Activated naive CD4-positive, alpha-beta T cell treated with anti-CD3 and anti-CD28 coated beads, Interleukin-2, amount 10 ng/mL, durations not matched to agents 7 days and 5 days (primary cell): Measurements from ENCODE around the gene RAPGEF4.

Source experiments
- CTCF ChIA-PET: fragments of 350-600 bp; sonication (Branson Sonifier 250); formaldehyde crosslinking; loops from one replicate; lab custom pipeline; 2021; ENCODE audit warnings: antibody characterized with exemption; lab: Charles Lee
- DNase-seq: peaks from one replicate; pipeline ENCODE4 v3.0.0-alpha.2; 2020
- H3K27ac Mint-ChIP-seq: one replicate; pipeline ENCODE4 v1.8.0; 2021; ENCODE audit warnings: mild to moderate bottlenecking, moderate library complexity, mixed read lengths
- H3K27me3 Mint-ChIP-seq: one replicate; pipeline ENCODE4 v1.8.0; 2021; ENCODE audit warnings: mild to moderate bottlenecking, mixed read lengths
- H3K36me3 Mint-ChIP-seq: one replicate; pipeline ENCODE4 v1.8.0; 2021; ENCODE audit warnings: mixed read lengths
- H3K4me1 Mint-ChIP-seq: one replicate; pipeline ENCODE4 v1.8.0; 2021; ENCODE audit warnings: mixed read lengths
- H3K4me3 Mint-ChIP-seq: one replicate; pipeline ENCODE4 v1.8.0; 2021; ENCODE audit warnings: mild to moderate bottlenecking, moderate library complexity, mixed read lengths
- H3K9me3 Mint-ChIP-seq: one replicate; pipeline ENCODE4 v1.8.0; 2021; ENCODE audit warnings: mixed read lengths

RAPGEF4 gene

DNA sequence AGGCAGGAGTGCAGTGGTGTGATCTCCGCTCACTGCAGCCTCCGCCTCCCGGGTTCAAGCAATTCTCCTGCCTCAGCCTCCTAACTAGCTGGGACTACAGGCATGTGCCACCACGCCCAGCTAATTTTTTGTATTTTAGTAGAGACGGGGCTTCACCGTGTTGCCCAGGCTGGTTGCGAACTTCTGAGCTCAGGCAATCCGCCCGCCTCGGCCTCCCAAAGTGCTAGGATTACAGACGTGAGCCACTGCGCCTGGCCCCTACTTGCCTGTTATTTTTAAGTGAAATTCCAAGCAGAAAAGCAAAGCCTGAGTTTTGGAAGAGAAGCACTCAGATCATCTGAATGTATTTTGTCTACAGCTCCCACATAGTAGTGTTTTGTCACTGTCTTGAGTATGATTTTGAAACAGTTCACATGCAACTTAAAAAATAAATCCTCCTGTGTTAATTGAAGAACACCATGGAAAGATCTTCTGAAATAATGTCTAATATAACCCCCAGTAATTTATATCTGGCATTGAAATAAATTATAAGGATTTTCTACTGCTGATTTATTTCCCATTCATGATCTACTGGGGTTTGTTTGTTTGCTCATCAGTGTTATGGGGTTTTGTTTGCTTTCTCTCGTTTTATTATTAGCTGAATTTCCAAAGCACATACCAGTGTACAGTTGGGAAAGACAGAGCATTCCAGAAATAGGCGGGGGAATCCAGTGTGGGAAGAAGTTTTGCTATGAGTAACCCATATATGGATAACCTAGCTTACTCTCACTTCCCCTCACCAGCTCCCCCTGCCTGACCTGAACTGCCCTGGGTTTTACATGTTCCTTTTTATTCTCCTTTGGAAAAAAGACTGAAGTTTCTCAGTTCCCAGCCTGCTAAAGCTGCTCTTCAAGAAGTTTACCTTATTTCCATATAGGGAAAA is 259.9 kb downstream of the RAPGEF4 start:
- Mint-ChIP-seq H3K4me3 (no peak overlapping the region), H3K4me1 (no peaks in the 10 kb centered on the region), H3K36me3 (no peaks in the 10 kb centered on the region), H3K9me3 (no peaks in the 10 kb centered on the region), H3K27ac (no peak overlapping the region), H3K27me3 (peaks cover 9% of the 10 kb centered on the region)
- DNase-seq: no peak
- CTCF ChIA-PET: no interaction called here

DNA sequence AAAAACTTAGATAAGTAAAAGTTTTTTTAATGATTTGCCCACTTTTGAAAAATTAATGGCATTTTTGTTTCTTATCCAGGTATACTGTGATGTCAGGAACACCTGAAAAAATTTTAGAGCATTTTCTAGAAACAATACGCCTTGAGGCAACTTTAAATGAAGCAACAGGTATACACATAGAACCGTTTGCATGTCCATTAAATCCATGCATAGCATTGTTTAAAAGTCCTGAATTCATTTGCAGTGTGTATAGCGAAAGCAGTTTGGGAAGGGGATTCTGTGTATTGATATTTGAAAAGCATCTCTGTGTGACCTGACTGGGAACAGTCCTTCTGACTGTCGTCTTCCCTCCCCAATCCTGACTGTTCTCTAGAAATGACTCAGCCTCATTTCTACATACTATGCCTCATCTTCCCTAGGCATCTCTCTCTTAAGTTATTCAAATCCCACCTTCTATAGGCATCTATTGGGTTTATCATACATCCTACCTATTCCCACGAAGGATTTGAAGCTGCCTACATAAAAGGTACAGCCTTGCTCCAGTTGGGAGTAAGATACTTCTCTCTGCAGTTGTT is 260.8 kb downstream of the RAPGEF4 start:
- no peaks in the 10 kb centered on the region for H3K4me1 Mint-ChIP-seq

GRCh38 chr2:172997031-172997430 is 261.4 kb downstream of the RAPGEF4 start:
- H3K27me3 Mint-ChIP-seq: peaks cover 15% of the 10 kb centered on the region
- DNase-seq: no peak
- H3K4me1 Mint-ChIP-seq: no peaks in the 10 kb centered on the region
- H3K36me3 Mint-ChIP-seq: no peaks in the 10 kb centered on the region
- no peaks in the 10 kb centered on the region for H3K9me3 Mint-ChIP-seq
- CTCF ChIA-PET: interaction anchor here (0.6 to 0.9 kb wide), 2 partner anchors 11 to 12 kb away, joined by 4 read pairs; no protein-coding TSS in a partner anchor
- no peak overlapping the region for H3K27ac Mint-ChIP-seq
- no peak overlapping the region for H3K4me3 Mint-ChIP-seq

More for the DNA sequence above, 260.8 kb downstream of the RAPGEF4 start:
- no peak overlapping the region for H3K4me3 Mint-ChIP-seq
- no peaks in the 10 kb centered on the region for H3K9me3 Mint-ChIP-seq
- no peaks in the 10 kb centered on the region for H3K36me3 Mint-ChIP-seq
- H3K27me3 Mint-ChIP-seq: peaks cover 13% of the 10 kb centered on the region
- no peak for DNase-seq
- H3K27ac Mint-ChIP-seq: no peak overlapping the region
- CTCF ChIA-PET: no interaction called here

- no peaks in the 10 kb centered on the region for H3K36me3 Mint-ChIP-seq
- H3K4me3 Mint-ChIP-seq: no peak overlapping the region
- H3K4me1 Mint-ChIP-seq: no peaks in the 10 kb centered on the region
- DNase-seq: no peak
- H3K27ac Mint-ChIP-seq: no peak overlapping the region
- H3K27me3 Mint-ChIP-seq: peaks cover 19% of the 10 kb centered on the region
- no peaks in the 10 kb centered on the region for H3K9me3 Mint-ChIP-seq
- CTCF ChIA-PET: no interaction called here
These were observed 263.1 kb downstream of the RAPGEF4 start for GRCh38 chr2:172998547-172999272.

DNA sequence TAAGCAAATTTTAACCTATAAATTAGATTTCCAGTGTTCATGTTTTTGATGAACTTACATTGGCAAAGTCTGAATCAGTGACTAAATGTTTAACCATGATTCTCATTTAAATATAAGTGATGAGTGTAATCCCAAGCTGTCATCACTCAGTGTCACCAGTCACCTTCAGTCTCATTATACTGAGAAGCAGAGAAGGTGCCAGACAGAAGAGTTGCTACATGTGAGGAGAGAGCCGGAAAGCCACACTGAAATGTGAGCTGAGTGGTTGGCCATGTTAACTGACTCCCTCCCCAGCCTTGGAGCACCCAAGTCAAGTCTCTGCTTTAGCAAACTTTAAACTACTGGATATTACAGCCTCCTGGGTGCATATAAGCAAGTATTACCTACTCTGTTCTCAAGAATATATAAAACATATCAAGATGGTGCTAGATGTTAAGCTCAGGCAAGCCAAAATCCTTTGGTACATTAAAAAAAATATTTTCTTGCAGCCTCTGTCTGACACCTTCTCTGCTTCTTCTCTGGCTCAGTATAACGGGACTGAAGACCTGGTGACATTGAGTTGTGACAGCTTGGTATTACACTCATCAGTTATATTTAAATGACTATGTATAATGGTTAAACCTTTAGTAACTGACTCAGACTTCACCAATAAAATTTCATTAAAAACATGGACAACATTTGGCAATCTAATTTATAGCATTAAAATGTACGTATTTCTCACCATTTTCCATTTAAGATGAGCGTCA is 264.2 kb downstream of the RAPGEF4 start:
- H3K27me3 Mint-ChIP-seq: peaks cover 16% of the 10 kb centered on the region
- no peaks in the 10 kb centered on the region for H3K4me1 Mint-ChIP-seq
- no peak for DNase-seq
- CTCF ChIA-PET: interaction anchor here (0.8 kb wide), 1 partner anchor 28 kb away, joined by 3 read pairs; no protein-coding TSS in a partner anchor
- no peak overlapping the region for H3K4me3 Mint-ChIP-seq
- no peaks in the 10 kb centered on the region for H3K9me3 Mint-ChIP-seq
- H3K27ac Mint-ChIP-seq: no peak overlapping the region
- no peaks in the 10 kb centered on the region for H3K36me3 Mint-ChIP-seq

DNA sequence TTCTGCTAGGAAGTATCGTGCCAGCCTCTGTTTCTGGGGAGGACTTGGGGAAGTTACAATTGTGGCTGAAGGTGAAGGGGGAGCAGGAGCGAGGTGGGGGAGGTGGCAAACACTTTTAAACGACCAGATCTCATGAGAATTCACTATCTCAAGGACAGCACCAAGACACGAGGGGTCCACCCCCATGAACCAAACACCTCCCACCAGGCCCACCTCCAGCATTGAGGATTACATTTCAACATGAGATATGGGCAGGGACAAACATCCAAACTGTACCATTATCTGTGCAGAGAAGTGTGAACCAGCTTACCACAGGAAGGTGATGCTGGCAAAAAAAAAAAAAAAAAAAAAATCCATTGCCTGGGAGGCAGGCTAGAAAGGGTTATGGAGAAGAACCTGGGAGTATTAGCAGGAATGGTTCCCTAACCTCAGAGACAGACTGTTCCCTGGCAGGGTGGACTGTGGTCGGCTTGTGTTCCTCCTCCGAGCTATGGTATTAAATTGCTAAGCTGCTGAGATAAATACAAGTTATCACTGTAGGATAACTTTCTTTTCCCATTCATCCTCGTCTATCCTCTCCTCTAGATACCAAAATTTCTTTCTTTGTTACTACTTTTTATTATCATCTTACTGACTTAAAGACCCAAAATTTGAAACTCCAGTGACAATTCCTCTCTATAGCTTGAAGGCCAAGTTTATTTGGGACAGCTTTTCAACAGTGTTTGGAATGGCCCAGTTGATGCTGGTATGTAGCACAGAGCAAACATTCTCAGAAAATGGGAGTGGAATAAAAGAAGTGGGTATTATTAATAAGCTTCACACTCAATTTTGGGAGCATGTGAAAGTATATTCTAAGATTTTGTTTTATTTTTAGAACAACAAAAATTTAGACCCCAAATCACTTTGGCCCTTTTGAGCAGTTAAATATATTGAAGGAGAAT is 266.3 kb downstream of the RAPGEF4 start:
- no peaks in the 10 kb centered on the region for H3K36me3 Mint-ChIP-seq
- no peaks in the 10 kb centered on the region for H3K9me3 Mint-ChIP-seq
- DNase-seq: no peak
- H3K27me3 Mint-ChIP-seq: peaks cover 14% of the 10 kb centered on the region
- H3K4me1 Mint-ChIP-seq: no peaks in the 10 kb centered on the region
- H3K4me3 Mint-ChIP-seq: no peak overlapping the region
- no peak overlapping the region for H3K27ac Mint-ChIP-seq
- CTCF ChIA-PET: interaction anchor here (0.8 kb wide), 1 partner anchor 25 kb away, joined by 3 read pairs; no protein-coding TSS in a partner anchor

- CTCF ChIA-PET: interaction anchor here (1.1 to 1.3 kb wide), 2 partner anchors 12 to 33 kb away, joined by 3 to 5 read pairs; no protein-coding TSS in a partner anchor
These were observed 267.3 kb downstream of the RAPGEF4 start for GRCh38 chr2:173002751-173003541.

DNA sequence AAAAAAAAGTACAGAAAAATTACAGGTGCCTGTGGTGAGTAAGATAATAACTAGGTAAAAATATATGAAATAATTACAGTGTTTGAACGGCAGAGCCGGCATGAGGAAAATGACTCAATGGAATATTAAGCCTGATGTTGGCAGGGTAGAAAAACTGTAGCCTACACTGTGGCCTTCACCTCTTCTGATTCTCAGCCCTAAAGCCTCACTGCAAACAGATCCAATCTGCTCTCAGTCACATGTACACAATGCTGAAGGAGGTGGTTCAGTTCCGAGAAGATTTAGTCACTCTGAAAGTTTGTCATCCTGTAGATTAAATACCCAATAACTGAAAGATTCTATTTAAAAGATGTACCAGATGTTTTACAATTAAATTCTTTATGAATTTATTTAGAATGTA is 273.1 kb downstream of the RAPGEF4 start:
- H3K36me3 Mint-ChIP-seq: no peaks in the 10 kb centered on the region
- CTCF ChIA-PET: interaction anchor here (0.6 to 0.8 kb wide), 2 partner anchors 11 kb away, joined by 4 read pairs; no protein-coding TSS in a partner anchor
- H3K27me3 Mint-ChIP-seq: no peaks in the 10 kb centered on the region
- no peak for DNase-seq
- H3K4me3 Mint-ChIP-seq: no peak overlapping the region
- H3K4me1 Mint-ChIP-seq: no peaks in the 10 kb centered on the region
- no peaks in the 10 kb centered on the region for H3K9me3 Mint-ChIP-seq
- no peak overlapping the region for H3K27ac Mint-ChIP-seq

More at GRCh38 chr2:173002751-173003541, 267.3 kb downstream of the RAPGEF4 start:
- Mint-ChIP-seq H3K27ac (no peak overlapping the region), H3K36me3 (no peaks in the 10 kb centered on the region), H3K9me3 (no peaks in the 10 kb centered on the region), H3K4me3 (no peak overlapping the region), H3K27me3 (peaks cover 14% of the 10 kb centered on the region), H3K4me1 (no peaks in the 10 kb centered on the region)
- DNase-seq: no peak

DNA sequence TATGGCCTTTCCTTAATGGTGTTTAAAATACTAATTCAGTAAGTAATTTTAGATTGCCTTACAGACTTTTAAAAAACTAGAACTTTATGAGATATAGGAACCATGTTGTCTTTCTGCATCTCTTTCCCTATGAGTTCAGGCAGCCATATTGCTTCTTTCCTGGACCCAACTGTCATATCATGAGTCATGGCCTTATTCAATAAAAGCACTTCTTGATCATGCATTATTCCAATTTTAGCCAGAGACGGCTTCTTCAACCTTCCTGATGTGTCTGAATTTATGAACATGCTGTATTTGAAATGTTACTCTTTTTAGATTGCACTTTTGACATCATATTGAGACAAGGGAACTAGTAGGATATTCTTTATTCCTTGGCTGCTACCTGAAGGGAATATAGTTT is 274.6 kb downstream of the RAPGEF4 start:
- CTCF ChIA-PET: no interaction called here
- no peak for DNase-seq
- Mint-ChIP-seq H3K9me3 (no peaks in the 10 kb centered on the region), H3K27ac (no peak overlapping the region), H3K27me3 (no peaks in the 10 kb centered on the region), H3K4me1 (no peaks in the 10 kb centered on the region), H3K4me3 (no peak overlapping the region), H3K36me3 (no peaks in the 10 kb centered on the region)

DNA sequence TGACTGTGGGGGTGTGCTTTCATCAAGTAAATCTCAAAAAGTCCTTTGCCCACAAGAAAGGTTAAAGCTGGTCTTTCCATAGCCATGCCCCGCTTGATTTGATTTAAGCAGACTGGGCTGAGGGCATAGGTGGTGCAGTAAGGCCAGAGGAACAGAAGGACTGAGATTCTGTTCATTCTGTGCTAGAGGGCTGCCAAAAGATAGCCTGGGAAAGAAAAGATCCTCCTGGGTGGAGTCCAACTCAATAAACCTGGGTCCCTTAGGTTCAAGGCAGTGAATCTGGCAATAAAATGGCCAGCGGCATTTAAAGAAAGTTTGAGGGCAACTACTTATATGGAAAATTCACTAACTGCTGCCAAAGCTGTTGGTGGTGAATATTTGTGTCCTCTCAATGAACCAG is 280.8 kb downstream of the RAPGEF4 start:
- Mint-ChIP-seq H3K27ac (no peak overlapping the region), H3K4me1 (no peaks in the 10 kb centered on the region), H3K4me3 (no peak overlapping the region), H3K36me3 (no peaks in the 10 kb centered on the region), H3K9me3 (no peaks in the 10 kb centered on the region), H3K27me3 (peaks cover 7% of the 10 kb centered on the region)
- CTCF ChIA-PET: interaction anchor here (2.1 kb wide), 1 partner anchor 11 kb away, joined by 11 read pairs; no protein-coding TSS in a partner anchor
- no peak for DNase-seq

DNA sequence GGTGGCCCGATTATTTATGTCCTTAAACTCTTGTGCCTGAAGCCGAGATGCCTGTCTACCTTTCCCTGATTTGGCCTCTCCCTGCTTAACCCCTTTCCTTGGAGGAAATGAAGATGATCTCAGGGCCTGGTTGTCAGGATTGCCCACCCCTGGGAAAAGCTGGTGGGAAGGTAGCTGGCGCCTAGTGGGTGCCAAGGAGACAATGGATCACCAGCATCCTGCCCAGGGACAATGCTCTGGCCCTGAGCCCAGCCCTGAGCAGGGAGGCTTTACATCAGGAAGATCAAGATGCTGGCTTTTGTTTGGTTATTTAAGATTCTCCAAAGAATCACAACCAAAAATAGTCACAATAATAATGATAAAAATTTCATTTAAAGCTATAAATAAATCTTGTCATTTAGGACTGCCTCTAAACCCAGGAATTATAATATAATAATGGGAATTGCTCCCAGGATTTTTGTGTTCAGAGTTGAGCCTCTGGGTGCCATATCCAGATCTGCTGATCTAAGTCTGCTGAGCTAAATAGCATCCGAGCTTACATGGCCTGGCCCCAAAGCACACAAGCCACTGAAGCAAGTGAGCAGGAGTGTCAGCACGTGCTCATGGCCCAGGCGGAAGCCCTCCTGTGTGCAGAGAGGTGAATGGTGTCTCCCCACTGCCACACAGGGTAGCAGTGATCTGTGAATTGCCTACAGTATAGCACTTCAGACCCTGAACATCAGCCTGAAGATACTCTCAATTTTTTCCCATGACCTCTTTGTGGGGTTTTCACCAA is 282.2 kb downstream of the RAPGEF4 start:
- CTCF ChIA-PET: interaction anchor here (1.2 to 2.1 kb wide), 2 partner anchors 10 to 46 kb away, joined by 5 to 11 read pairs; no protein-coding TSS in a partner anchor
- DNase-seq: no peak
- no peak overlapping the region for H3K4me3 Mint-ChIP-seq
- peaks cover 7% of the 10 kb centered on the region for H3K27me3 Mint-ChIP-seq
- no peak overlapping the region for H3K27ac Mint-ChIP-seq
- no peaks in the 10 kb centered on the region for H3K4me1 Mint-ChIP-seq
- H3K9me3 Mint-ChIP-seq: no peaks in the 10 kb centered on the region
- H3K36me3 Mint-ChIP-seq: no peaks in the 10 kb centered on the region
